Panc1 (cell line): ENCODE measurements around the gene BAIAP3. TPM values are rescaled to one million over a fixed set of nuclear protein-coding genes. Genes with fewer than 3 reads are reported as not detected.
A peak's percentile ranks its signal among the peaks of the same experiment; 100 is the strongest.

Experiments
- ATAC-seq: fragments of 200-7000 bp; cut with Tn5 transposase; 2 replicates; pipeline ENCODE4 v1.9.1; 2020; ENCODE audit warnings: mild to moderate bottlenecking, moderate library complexity
- BruUV-seq: library from RNA; stranded (reverse); fragments of 400-500 nt; replicated peaks from 2 replicates; lab custom pipeline; 2021; lab: Mats Ljungman, UMichigan
- CTCF ChIA-PET: fragments of 300-600 bp; sonication (Branson Sonifier 250); formaldehyde crosslinking; loops from one replicate; lab custom pipeline; 2022; ENCODE audit warnings: antibody characterized with exemption; lab: Charles Lee
- POLR2A ChIA-PET: fragments of 300-600 bp; sonication (Branson Sonifier 250); formaldehyde crosslinking; loops from one replicate; lab custom pipeline; 2022; ENCODE audit warnings: antibody characterized with exemption; lab: Charles Lee
- DNase-seq: peaks from one replicate; pipeline ENCODE4 v3.0.0-alpha.2; 2010; ENCODE audit warnings: low read depth, low spot score
- H3K27ac ChIP-seq: 2 replicates; pipeline ENCODE4 v1.5.1; 2011; ENCODE audit warnings: mild to moderate bottlenecking, low read length, inconsistent platforms
- H3K27me3 ChIP-seq: fragments of 200-500 bp; sonication (Bioruptor generic); 2 replicates; pipeline ENCODE4 v1.6.0; 2014; ENCODE audit warnings: low read length, inconsistent platforms; ENCODE audit not compliant: control insufficient read depth, insufficient read depth
- H3K36me3 ChIP-seq: fragments of 200-500 bp; sonication (Bioruptor generic); 2 replicates; pipeline ENCODE4 v1.5.1; 2014; ENCODE audit warnings: inconsistent platforms, mild to moderate bottlenecking, low read length, moderate library complexity; ENCODE audit not compliant: control insufficient read depth, insufficient read depth
- H3K4me1 ChIP-seq: 2 replicates; pipeline ENCODE4 v1.5.1; 2011; ENCODE audit warnings: inconsistent platforms, mild to moderate bottlenecking, low read length, moderate library complexity; ENCODE audit not compliant: control insufficient read depth, insufficient read depth
- H3K4me3 ChIP-seq, 2 experiments: 2 replicates each; pipeline ENCODE4 v1.5.1; 2011 to 2012; ENCODE audit warnings: low read depth in 2 of 2, low read length in 2 of 2, mild to moderate bottlenecking in 2 of 2, inconsistent platforms in 1 of 2, moderate library complexity in 1 of 2
- H3K9me3 ChIP-seq: fragments of 200-500 bp; sonication (Bioruptor generic); 2 replicates; pipeline ENCODE4 v1.5.1; 2014; ENCODE audit warnings: low read depth, mild to moderate bottlenecking, inconsistent platforms, low read length, moderate library complexity; ENCODE audit not compliant: control insufficient read depth, insufficient read depth
- CTCF ChIP-seq: fragments of 450-650 bp; IDR thresholded peaks from 2 replicates; pipeline ENCODE4 v1.5.1; 2017; ENCODE audit warnings: mild to moderate bottlenecking
- POLR2AphosphoS5 ChIP-seq: IDR thresholded peaks from 2 replicates; pipeline ENCODE4 v1.6.1; 2012; ENCODE audit warnings: mild to moderate bottlenecking, low read depth, low read length, moderate library complexity
- SIN3A ChIP-seq: IDR thresholded peaks from 2 replicates; pipeline ENCODE4 v1.6.1; 2012; ENCODE audit warnings: low read depth, mild to moderate bottlenecking, low read length, moderate library complexity, borderline replicate concordance; ENCODE audit not compliant: insufficient read depth
- TCF7L2 ChIP-seq: IDR thresholded peaks from 2 replicates; pipeline ENCODE4 v1.6.1; 2011; ENCODE audit warnings: mild to moderate bottlenecking, low read depth, low read length, inconsistent platforms
- in situ Hi-C: cut with HindIII; loops from 2 replicates; pipeline ENCODE4 v1.10.0; 2016; ENCODE audit warnings: low sequenced_read_pairs, low pct_unique_long_range_greater_than_20kb
- intact Hi-C: fragments of 100-400 bp; cut with micrococcal nuclease; formaldehyde crosslinking; loops from one replicate; pipeline ENCODE4 v1.10.0; 2022; ENCODE audit not compliant: unreplicated experiment
- total RNA-seq: library from RNA; stranded (reverse); gene quantifications from one replicate; pipeline ENCODE4 v1.2.1, GENCODE V29; 2021; ENCODE audit not compliant: unreplicated experiment
- TF ChIP-seq, protein P1 (sequence below), 2 experiments: IDR thresholded peaks; 2 replicates each; pipeline ENCODE4 v1.6.1; 2011 to 2012; ENCODE audit warnings: low read depth in 2 of 2, control low read depth in 1 of 2, low read length in 1 of 2, mild to moderate bottlenecking in 1 of 2, moderate library complexity in 1 of 2; ENCODE audit not compliant: insufficient read depth in 1 of 2

The BAIAP3 gene
- total RNA-seq, 1 experiment from 2014 or later = 9.4 TPM

DNA sequence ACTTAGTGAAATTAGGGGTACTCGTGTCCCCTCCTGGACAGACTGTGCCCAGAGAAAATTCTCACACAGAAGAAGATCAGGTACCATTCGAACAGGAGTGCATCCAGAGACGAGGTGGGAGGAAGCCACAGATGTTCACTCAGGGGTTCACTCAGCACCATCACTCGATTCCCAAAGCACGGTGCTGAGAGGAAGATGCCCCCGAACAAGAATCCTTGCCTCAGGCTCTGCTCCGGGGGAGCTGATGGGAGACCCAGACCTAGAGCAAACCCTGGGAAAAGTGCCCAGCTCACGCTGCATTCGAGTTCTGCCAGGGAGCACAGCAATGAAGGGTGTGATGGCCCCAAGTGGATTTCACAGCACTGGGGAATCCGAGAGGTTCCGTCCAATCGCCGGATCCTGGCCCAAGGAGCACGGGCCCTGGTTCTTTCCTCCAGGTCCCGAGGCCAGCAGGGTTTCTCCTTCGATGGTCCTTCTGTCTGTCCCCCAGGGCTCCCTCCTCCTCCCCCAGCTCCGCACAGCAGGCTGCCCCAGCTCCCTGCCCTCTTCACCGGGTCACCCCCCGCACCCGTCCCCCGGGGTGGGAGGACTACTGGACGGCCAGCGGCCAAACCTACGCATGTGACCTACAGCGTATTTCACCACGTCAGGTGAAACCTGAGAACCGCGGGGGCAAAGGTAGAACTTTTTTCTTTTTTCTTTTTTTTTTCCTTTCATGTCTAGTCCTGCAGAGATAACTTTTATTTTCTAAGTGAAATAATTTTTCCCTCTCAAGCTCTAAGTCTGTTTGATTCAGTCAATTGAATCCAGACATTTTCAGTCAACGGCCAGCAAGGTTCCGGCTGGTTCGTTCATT, 34.2 kb upstream of the BAIAP3 start:
- ChIA-PET POLR2A (interaction anchor here (0.6 kb wide), 1 partner anchor 28 kb away, joined by 3 read pairs; no protein-coding TSS in a partner anchor), CTCF (no interaction called here)
- BruUV-seq = no TSS peak
- Histone ChIP-seq H3K4me3 (no peak overlapping the region), H3K36me3 (no peaks in the 10 kb centered on the region), H3K27ac (peak overlapping the region; percentile 21), H3K4me1 (peaks cover 19% of the 10 kb centered on the region), H3K9me3 (no peaks in the 10 kb centered on the region), H3K27me3 (no peaks in the 10 kb centered on the region)
- TF ChIP-seq SIN3A = no peak
- no peak for TF ChIP-seq TCF7L2
- TF ChIP-seq, protein P1, sequence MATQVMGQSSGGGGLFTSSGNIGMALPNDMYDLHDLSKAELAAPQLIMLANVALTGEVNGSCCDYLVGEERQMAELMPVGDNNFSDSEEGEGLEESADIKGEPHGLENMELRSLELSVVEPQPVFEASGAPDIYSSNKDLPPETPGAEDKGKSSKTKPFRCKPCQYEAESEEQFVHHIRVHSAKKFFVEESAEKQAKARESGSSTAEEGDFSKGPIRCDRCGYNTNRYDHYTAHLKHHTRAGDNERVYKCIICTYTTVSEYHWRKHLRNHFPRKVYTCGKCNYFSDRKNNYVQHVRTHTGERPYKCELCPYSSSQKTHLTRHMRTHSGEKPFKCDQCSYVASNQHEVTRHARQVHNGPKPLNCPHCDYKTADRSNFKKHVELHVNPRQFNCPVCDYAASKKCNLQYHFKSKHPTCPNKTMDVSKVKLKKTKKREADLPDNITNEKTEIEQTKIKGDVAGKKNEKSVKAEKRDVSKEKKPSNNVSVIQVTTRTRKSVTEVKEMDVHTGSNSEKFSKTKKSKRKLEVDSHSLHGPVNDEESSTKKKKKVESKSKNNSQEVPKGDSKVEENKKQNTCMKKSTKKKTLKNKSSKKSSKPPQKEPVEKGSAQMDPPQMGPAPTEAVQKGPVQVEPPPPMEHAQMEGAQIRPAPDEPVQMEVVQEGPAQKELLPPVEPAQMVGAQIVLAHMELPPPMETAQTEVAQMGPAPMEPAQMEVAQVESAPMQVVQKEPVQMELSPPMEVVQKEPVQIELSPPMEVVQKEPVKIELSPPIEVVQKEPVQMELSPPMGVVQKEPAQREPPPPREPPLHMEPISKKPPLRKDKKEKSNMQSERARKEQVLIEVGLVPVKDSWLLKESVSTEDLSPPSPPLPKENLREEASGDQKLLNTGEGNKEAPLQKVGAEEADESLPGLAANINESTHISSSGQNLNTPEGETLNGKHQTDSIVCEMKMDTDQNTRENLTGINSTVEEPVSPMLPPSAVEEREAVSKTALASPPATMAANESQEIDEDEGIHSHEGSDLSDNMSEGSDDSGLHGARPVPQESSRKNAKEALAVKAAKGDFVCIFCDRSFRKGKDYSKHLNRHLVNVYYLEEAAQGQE (IDR thresholded peaks at IDR 0.05; ENCODE audit: insufficient read depth in 1 of 2, low read depth in 2 of 2, low read length in 1 of 2) = no peak
- TF ChIP-seq CTCF = no peak
- no peak for TF ChIP-seq POLR2AphosphoS5
- in situ Hi-C loops = no loop called here
- DNase-seq (no peak), ATAC-seq (no peak)
- intact Hi-C loops = no loop called here

GRCh38 chr16:1299868-1300203, 33.6 kb upstream of the BAIAP3 start:
- BruUV-seq = no TSS peak
- TF ChIP-seq CTCF (no peak), SIN3A (no peak), TCF7L2 (no peak), POLR2AphosphoS5 (no peak)
- TF ChIP-seq, protein P1 (IDR thresholded peaks at IDR 0.05; ENCODE audit: insufficient read depth in 1 of 2, low read depth in 2 of 2, low read length in 1 of 2) = no peak

More at GRCh38 chr16:1299868-1300203, 33.6 kb upstream of the BAIAP3 start:
- Histone ChIP-seq H3K27me3 (no peaks in the 10 kb centered on the region), H3K9me3 (no peaks in the 10 kb centered on the region), H3K4me1 (peaks cover 19% of the 10 kb centered on the region), H3K36me3 (no peaks in the 10 kb centered on the region), H3K27ac (no peak overlapping the region), H3K4me3 (no peak overlapping the region)
- DNase-seq = no peak
- in situ Hi-C loops = no loop called here
- POLR2A ChIA-PET = interaction anchor here (0.6 kb wide), 1 partner anchor 29 kb away, joined by 3 read pairs; no protein-coding TSS in a partner anchor
- CTCF ChIA-PET = interaction anchor here (0.7 kb wide), 1 partner anchor 60 kb away, joined by 3 read pairs; no protein-coding TSS in a partner anchor
- no peak for ATAC-seq
- intact Hi-C loops = no loop called here
